NOMO-1 treated with DMSO at 0.1 percent for 48 hours (cell line): ENCODE results near the gene MCCC2.
"Not testable (repeated sequence)": the region's sequence is repeated elsewhere in the genome, so short reads cannot be mapped to it uniquely, and the experiment has no call there.

Experiments
- DNase-seq: peaks from one replicate; lab custom pipeline; 2025; ENCODE audit not compliant: unreplicated experiment; lab: John Stamatoyannopoulos, UW

MCCC2 gene

DNA sequence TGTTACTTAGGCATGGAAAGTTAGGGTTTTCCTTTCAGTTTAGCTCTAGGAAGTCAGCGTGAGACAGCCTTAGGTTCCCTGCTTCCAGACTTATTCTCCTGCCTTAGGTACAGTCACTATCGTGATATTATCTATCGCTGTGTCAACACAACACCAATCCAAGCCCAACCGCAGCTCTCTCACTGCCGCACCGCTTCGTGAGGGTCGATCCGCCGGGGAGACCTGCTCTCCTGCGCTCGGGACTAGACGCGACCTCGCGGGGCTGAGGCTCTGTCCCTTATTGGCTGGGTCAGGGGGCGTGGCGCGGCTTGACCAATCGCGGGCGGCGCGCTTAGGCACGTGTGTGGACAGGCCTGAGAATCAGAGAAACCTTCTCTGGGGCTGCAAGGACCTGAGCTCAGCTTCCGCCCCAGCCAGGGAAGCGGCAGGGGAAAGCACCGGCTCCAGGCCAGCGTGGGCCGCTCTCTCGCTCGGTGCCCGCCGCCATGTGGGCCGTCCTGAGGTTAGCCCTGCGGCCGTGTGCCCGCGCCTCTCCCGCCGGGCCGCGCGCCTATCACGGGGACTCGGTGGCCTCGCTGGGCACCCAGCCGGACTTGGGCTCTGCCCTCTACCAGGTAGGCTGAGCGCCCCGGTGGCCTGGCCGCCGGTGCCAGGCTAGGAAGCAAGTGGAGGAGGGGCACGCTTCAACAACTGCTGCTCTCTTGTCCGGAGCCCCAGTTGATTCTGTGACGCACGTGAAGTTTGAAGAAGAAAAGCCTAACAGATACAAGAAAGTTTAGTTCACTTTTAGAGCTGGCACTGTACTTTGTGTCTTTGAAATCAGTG is at the start of gene MCCC2:
TSS of gene MCCC2 (plus strand) at position 400 of the 825 bp plus-strand sequence. CDS start at position 486, 86 bp downstream.
- DNase-seq = peak; percentile 96

DNA sequence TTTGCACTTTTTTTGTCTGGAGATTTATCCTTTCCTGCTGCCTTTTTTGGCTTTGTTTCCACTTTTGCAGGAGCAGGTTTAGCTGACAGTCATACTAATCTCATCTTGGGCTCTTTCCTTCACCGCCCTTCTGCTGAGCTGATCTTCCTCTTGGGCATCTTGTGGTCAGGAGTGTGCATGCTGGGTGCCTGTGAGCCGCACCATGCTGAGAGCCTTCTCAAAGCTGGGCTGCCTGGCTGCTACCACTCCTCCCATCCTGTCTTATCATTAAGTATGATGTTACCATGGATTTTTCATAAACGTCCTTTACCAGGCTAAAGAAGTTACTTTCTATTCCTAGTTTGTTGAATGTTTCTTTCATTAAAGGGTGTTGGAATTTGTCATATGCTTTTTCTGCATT is 49.5 kb upstream of the MCCC2 start:
- no peak for DNase-seq

DNA sequence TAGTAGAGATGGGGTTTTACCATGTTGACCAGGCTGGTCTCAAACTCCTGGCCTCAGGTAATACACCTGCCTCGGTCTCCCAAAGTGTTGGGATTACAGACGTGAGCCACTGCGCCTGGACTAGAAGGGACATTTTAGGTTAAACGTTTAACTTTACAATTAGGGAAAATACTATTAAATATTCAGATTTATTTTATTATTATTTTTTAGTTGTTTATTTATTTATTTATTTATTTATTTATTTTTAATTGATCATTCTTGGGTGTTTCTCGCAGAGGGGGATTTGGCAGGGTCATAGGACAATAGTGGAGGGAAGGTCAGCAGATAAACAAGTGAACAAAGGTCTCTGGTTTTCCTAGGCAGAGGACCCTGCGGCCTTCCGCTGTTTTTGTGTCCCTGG is 36.3 kb upstream of the MCCC2 start:
- DNase-seq = not testable (repeated sequence)

DNA sequence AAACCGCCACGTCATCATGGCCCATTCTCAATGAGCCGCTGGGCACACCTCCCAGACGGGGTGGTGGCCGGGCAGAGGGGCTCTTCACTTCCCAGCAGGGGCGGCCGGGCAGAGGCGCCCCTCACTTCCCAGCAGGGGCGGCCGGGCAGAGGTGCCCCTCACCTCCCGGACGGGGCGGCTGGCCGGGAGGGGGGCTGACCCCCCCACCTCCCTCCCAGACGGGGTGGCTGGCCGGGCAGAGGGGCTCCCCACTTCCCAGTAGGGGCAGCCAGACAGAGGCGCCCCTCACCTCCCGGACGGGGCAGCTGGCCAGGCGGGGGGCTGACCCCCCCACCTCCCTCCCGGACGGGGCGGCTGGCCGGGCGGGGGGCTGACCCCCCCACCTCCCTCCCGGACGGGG is 35.6 kb upstream of the MCCC2 start:
- DNase-seq = not testable (repeated sequence)

DNA sequence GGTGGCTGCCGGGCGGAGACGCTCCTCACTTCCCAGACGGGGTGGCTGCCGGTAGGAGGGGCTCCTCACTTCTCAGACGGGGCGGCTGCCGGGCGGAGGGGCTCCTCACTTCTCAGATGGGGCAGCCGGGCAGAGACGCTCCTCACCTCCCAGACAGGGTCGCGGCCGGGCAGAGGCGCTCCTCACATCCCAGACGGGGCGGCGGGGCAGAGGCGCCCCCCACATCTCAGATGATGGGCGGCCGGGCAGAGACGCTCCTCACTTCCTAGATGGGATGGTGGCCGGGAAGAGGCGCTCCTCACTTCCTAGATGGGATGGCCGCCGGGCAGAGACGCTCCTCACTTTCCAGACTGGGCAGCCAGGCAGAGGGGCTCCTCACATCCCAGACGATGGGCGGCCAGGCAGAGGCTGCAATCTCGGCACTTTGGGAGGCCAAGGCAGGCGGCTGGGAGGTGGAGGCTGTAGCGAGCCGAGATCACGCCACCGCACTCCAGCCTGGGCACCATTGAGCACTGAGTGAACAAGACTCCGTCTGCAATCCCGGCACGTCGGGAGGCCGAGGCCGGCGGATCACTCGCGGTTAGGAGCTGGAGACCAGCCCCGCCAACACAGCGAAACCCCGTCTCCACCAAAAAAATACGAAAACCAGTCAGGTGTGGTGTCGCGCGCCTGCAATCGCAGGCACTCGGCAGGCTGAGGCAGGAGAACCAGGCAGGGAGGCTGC is 35.0 kb upstream of the MCCC2 start:
- not testable (repeated sequence) for DNase-seq

DNA sequence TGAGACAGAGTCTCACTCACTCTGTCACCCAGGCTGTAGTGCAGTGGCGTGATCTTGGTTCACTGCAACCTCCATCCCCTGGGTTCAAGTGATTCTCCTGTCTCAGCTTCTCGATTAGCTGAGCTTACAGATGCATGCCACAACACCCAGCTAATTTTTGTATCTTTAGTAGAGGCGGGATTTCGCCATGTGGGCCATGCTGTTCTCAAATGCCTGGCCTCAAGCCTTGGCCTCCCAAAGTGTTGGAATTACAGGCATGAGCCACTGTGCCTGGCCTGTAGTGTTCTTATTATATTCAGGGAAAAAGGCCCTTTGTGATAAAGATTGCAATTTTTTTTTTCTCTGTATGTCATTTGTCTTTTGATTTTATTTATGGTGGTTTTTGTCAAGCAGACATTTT is 24.0 kb upstream of the MCCC2 start:
- no peak for DNase-seq

DNA sequence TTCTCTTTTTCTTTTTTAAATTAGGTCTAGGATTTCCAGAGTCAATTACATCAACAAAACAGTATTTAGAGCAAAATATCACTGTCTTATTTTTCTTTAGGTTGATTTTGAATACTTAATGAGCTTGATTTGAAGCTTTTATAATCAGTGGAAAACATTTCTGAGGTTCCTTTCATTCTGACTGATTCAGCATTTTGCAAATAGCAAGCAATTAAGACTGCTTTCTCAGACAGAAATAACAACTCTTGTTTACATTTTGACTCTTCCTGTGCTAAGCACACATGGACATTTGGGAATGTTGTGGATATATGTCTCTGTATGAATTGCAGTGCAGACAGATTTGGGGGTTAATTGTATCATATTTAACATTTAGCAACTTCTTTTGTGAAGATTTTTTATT is 22.2 kb upstream of the MCCC2 start:
- no peak for DNase-seq

DNA sequence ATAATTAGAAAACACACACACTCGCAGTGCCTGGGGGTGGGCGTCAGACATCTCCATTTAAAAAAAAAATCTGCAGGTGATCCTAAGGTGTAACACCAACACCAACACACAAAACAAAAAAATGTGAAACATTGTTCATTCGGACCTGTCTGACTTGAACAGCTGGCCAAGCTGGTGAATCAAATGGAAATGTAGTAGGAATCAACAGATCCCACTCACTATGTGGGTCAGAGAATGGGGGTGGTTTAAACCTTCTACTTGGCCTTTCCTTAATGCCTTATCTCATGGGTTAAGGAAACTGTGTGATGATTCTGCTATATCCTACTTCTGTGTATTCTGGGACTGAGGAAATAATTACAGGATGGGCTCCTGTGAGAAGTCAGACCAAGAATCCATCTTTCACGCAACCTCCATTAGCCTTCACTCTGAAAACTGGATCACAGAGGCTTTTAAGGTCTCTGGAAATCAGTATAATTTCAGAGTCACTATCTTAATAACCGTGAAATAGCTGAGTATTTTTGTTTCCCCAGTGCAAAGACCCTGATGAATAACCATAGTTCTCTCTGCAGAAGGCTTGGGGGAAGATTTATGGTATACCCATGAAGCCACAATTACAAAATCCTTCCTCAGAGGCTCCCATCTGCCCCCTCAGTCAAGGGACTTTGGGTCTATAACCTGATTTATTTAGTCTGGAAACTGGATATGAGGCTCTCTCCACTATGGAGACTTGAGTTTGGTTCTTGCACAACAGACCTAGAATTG is 17.2 kb upstream of the MCCC2 start:
- DNase-seq = no peak

DNA sequence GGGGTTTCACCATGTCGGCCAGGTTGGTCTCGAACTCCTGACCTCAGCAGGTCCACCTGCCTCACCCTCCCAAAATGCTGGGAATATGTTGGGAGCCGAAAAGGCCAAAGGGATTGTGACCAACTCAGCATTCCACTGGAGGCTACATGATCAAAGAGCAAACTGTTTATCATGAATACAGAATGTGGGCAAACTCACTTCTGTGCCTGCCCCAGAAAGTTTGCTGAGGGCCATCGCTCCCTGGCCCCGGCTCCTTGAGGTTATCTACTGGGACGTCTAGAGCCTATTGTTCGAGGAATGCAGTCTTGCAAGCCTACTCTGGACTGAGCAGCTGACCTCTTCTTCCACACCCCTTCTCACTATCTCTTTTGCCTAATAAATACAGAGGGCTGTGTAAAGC is 15.3 kb upstream of the MCCC2 start:
- DNase-seq = not testable (repeated sequence)

DNA sequence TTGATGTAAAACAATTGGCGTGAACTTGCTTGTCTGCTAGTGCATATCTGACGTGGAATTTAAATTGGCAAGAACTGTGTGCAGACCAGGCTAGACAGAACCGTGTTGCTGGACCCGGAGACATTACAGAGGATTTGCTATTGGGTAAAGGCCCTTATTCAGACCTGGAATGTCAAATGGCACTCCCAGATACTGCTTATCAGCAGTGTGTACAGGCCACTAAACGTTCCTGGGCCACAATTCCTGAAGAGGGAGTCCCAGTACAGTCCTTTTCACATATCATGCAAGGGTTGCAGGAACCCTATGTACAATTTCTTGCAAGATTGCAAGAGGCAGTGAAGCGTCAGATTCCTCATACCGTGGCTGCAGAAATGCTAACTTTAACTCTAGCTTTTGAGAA is 13.5 kb upstream of the MCCC2 start:
- no peak for DNase-seq

DNA sequence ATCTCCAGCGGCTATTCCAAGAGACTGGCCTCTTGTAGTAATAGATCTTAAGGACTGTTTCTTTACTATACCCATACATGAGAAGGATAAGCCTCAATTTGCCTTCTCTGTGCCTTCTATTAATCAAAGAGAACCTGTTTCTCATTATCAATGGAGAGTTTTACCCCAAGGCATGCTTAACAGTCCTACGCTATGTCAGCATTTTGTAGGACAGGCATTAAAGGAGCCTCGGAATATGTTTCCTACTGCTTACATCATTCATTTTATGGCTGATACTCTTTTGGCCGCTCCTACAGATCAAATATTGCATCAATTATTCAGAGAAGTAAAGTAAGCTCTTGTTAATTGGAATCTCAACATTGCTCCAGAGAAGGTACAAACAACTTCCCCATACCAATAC is 11.6 kb upstream of the MCCC2 start:
- not testable (repeated sequence) for DNase-seq

DNA sequence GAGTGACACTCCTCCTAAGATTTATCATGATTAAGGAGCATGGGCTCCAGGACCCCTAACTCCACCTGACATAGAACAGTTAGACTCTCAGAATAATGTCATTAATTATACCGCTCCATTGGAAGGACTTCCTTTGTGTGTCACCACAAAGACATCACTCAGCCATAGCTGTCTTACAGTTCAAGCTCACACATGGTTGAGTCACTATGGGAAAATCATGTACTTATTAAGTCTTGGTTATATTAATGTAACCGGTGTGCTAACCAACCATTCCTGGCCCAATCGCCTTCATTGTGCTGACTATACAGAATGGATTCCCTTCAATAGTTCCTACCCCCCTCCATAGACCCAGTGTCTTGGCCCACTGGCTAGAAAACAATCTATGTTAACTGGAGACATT is 10.9 kb upstream of the MCCC2 start:
- DNase-seq = no peak

DNA sequence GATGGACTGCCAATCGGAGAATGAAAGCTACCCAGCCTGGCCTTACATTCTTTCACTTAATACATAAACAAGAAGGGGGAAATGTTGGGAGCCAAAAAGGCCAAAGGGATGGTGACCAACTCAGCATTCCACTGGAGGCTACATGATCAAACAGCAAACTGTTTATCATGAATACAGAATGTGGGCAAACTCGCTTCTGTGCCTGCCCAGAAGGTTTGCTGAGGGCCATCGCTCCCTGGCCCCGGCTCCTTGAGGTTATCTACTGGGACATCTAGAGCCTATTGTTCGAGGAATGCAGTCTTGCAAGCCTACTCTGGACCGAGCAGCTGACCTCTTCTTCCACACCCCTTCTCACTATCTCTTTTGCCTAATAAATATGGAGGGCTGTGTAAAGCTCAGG is 9.3 kb upstream of the MCCC2 start:
- not testable (repeated sequence) for DNase-seq

DNA sequence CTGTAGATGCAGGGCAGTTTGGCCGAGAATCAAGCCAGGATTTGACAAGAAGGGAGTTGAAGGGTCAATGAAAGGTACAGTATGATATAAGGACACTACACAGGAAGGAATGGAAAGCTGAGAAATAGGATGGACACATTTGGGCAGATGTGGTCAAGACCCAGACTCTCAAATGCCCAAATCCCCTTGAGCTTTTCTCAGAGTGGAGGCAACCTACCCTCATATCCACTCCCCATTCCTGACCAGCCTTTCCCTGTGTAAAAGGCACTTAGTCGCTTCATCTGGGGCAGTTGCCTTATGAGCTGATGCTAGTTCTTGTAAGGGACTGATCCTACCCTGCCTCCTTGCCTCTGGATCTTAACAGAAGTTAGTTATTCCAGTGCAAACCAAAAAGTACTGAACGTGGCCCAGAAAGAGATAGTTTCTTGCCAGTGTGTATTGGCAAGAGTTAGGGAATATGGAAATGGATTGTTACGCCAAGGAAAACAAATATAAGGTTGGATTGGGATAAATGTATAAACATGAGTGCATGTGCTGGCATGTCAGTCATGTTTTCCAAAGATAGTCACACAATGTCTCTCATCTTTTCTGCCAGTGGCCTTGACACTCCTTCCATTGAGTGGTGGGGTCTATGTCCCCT is 4.1 kb upstream of the MCCC2 start:
- DNase-seq = no peak

DNA sequence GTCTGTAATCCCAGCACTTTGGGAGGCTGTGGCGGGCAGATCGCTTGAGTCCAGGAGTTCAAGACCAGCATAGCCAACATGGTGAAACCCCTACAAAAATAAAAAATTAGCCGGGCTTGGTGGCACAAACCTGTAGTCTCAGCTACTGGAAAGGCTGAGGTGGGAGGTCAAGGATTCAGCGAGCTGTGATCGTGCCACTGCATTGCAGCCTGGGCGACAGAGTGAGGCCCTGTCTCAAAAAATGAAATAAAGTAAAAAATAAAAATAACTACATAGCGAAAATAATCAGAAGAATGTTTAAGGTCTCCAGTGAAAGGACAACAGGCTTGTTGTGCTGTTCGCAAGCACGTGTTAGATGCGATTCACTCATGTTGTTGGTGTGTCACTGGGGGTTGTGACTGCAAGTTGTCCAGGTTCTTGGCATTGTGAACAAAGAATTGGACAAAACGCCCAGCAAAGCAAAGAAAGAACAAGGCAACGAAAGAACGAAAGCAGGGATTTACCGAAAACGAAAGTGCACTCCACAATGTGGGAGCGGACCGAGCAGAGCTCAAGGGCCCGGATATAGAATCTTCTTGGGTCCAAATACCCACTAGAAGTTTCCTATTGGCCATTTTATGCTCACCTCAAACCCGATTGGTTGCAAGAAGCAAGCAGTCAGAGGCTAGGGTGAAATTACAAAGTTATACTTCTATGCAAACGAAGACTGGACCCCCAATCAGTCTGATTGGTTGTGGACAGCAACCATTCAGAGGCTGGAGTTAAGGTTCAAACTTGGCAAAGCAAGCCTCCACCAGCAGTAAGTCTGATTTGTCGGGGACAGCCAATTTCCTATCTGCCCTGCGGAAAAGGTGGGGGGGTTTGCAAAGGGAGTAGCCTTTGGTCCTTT is 844 bp upstream of the MCCC2 start:
- DNase-seq = no peak

DNA sequence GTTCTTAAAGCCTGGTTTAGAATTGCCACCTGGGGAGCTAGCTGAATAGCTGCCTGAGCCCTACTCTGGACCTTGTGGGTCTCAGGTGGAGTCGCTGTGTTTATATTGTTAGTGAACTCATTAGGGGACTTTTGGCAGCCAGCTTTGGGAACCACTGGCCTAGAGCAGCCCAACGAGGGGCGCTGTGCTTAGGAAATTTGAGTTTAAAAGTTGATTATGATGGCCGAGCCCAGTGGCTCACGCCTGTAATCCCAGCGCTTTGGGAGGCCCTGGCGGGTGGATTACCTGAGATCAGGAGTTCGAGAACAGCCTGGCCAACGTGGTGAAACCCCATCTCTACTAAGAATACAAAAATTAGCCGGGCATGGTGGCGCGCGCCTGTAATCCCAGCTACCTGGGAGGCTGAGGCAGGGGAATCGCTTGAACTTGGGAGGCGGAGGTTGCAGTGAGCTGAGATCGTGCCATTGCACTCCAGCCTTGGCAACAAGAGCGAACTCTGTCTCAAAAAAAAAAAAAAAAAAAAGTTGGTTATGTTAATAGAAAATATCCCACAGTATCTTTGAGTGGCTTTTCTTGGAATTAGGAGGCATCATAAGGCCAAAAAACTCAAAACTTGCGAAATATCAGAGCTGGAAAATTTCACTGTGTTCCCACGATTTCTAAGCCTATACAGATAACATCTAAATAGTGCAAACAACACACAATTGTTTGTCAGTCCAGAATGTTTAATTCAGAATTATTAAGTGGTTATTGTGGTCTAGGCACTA is 809 bp downstream of the MCCC2 start:
- DNase-seq = no peak

DNA sequence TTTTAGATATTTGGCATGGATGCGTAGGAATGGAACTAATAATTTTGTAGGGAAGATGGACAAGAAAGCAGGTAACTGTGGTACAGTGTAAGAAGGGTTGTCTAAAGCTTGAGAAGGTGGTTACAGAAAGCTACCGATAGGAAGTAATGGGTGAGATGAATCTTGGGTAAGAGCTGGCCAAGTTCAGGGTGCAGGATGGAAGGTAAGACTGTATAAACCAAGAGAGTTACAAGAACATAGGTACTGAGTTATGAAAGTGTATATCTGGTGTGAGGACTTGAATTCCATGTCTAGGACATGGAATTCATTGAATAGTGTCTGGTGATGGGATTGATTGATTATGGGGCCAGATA is 1.4 kb downstream of the MCCC2 start:
- DNase-seq = no peak

DNA sequence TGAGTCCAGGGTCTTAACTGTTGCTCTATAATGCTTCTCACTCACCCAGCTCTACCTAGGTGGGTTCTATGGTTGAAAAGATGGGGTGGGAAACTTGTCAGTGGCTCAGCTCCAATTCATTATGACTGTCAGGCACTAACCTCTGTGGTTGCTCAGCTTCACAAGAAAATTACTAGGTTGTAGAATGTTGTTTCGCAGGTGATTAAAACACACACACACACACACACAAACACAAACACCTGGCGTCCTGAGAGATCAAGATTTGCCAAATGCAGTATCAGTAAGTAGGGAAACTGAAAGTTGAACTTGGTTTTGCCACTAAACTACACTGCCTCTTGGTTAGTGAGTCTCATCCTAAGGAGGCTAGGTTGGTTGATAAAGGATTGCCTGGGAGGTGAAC is 2.8 kb downstream of the MCCC2 start:
- DNase-seq = no peak

DNA sequence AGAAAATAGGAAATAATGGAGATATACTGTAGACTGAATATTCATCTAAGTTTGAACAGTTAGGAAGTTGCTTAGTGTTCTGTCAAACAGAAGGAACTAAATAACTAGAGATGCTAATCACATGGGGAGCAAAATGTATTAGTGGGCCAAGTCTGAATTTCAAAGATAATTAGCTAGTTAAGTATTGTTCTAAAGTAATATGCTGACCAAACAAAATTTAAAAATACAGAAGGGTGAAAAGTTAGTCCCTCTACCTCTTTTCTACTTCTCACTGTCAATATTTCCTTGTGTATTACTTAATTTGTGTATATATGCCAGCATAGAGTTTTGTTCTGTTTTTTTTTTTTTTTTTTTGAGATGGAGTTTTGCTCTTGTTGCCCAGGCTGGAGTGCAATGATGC is 4.0 kb downstream of the MCCC2 start:
- DNase-seq = no peak

DNA sequence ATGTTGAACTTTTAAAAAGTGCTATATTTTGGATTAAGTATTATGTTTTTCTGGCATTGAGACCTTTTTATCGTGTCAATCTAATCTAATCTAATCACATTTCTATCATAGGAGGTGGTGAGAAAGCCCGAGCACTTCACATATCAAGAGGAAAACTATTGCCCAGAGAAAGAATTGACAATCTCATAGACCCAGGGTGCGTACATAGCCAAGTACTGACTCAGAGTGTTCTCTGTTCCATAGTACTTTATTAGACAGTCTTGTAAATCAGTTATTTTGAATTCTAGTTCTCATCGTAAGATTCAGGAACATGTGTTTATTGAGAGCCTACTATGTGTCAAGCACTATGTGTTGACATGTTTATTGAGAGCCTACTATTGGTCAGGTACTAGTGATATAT is 9.0 kb downstream of the MCCC2 start:
- no peak for DNase-seq
